Body of pancreas (tissue), 4 donors: ENCODE data around the gene PSMD13.

Source experiments
- POLR2A ChIP-seq, 3 donors: fragments of 450-650 bp; IDR thresholded peaks; one replicate each; pipeline ENCODE4 v1.6.1; 2016; ENCODE audit warnings: antibody characterized with exemption in 3 of 3, mild to moderate bottlenecking in 2 of 3
- TF ChIP-seq, protein P1 (sequence below), 7 experiments: fragments of 450-650 bp in 4 of 7; fragments of 200-600 bp in 3 of 7; sonication (generic) in 3 of 7; IDR thresholded peaks; one replicate each; pipeline ENCODE4 v1.5.1; 2016 to 2019; ENCODE audit warnings: antibody characterized with exemption in 7 of 7

DNA sequence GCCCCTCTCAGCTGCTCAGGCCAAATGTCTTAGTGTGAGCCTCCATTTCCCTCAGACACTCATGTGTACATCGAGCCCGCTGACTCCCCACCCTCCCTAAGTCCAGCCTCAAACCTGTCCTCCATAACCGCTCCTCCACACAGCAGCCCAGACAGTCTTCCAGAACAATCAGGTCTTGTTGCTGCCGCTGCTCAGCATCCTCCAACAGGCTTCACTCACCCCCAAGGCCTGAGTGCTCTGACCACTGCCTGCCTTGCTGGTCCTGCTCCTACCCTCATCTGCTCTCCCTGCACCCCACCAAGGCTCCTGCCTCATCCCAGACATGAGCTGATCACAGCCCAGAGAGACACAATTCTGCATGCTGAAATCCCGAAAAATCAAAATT is 17.1 kb downstream of the PSMD13 start:
- TF ChIP-seq POLR2A (IDR thresholded peaks at IDR 0.05) = no peak
- TF ChIP-seq, protein P1, sequence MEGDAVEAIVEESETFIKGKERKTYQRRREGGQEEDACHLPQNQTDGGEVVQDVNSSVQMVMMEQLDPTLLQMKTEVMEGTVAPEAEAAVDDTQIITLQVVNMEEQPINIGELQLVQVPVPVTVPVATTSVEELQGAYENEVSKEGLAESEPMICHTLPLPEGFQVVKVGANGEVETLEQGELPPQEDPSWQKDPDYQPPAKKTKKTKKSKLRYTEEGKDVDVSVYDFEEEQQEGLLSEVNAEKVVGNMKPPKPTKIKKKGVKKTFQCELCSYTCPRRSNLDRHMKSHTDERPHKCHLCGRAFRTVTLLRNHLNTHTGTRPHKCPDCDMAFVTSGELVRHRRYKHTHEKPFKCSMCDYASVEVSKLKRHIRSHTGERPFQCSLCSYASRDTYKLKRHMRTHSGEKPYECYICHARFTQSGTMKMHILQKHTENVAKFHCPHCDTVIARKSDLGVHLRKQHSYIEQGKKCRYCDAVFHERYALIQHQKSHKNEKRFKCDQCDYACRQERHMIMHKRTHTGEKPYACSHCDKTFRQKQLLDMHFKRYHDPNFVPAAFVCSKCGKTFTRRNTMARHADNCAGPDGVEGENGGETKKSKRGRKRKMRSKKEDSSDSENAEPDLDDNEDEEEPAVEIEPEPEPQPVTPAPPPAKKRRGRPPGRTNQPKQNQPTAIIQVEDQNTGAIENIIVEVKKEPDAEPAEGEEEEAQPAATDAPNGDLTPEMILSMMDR (IDR thresholded peaks at IDR 0.05) = no peak
